WTC11 (cell line): Measurements from ENCODE around the gene NXN. TPM values are rescaled to one million over a fixed set of nuclear protein-coding genes. Genes with fewer than 3 reads are reported as not detected.

Source experiments
- ATAC-seq: fragments of 200-7000 bp; cut with Tn5 transposase; 2 replicates; pipeline ENCODE4 v1.10.0; 2021; ENCODE audit warnings: mild to moderate bottlenecking, moderate library complexity
- CTCF ChIA-PET: fragments of 300-600 bp; sonication (Branson Sonifier 250); formaldehyde crosslinking; loops from one replicate; lab custom pipeline; 2021; ENCODE audit warnings: antibody characterized with exemption; lab: Charles Lee
- POLR2A ChIA-PET: fragments of 350-600 bp; sonication (Branson Sonifier 250); formaldehyde crosslinking; loops from one replicate; lab custom pipeline; 2021; ENCODE audit warnings: antibody characterized with exemption; lab: Charles Lee
- DNase-seq: peaks from one replicate; pipeline ENCODE4 v3.0.0; 2021; ENCODE audit warnings: low spot score
- H3K27ac Mint-ChIP-seq: 2 replicates; pipeline ENCODE4 v1.8.0; 2021; ENCODE audit warnings: mixed read lengths
- H3K27me3 Mint-ChIP-seq: 2 replicates; pipeline ENCODE4 v1.8.0; 2021; ENCODE audit warnings: low read depth, mild to moderate bottlenecking, moderate library complexity, mixed read lengths
- H3K36me3 Mint-ChIP-seq: 2 replicates; pipeline ENCODE4 v1.8.0; 2021; ENCODE audit warnings: mixed read lengths
- H3K4me1 Mint-ChIP-seq: 2 replicates; pipeline ENCODE4 v1.8.0; 2022; ENCODE audit warnings: mixed read lengths
- H3K4me3 Mint-ChIP-seq: 2 replicates; pipeline ENCODE4 v1.8.0; 2021; ENCODE audit warnings: mild to moderate bottlenecking, moderate library complexity, mixed read lengths
- H3K9me3 Mint-ChIP-seq: 2 replicates; pipeline ENCODE4 v1.8.0; 2021; ENCODE audit warnings: mixed read lengths
- ATF1 ChIP-seq: sonication (generic); formaldehyde crosslinking; IDR thresholded peaks from 2 replicates; pipeline ENCODE4 v1.8.1; 2023; ENCODE audit warnings: mild to moderate bottlenecking, moderate library complexity, missing genetic modification reagents
- GTF2I ChIP-seq: fragments of 250-450 bp; sonication (Bioruptor Pico); conservative IDR thresholded peaks from 2 replicates; pipeline ENCODE4 v1.4.0; 2021; ENCODE audit warnings: mild to moderate bottlenecking
- JAZF1 ChIP-seq: fragments of 250-450 bp; sonication (Bioruptor Pico); IDR thresholded peaks from 2 replicates; pipeline ENCODE4 v1.9.0; 2021; ENCODE audit warnings: moderate library complexity, mild to moderate bottlenecking, inconsistent platforms
- JUN ChIP-seq: sonication (generic); formaldehyde crosslinking; IDR thresholded peaks from 2 replicates; pipeline ENCODE4 v1.8.0; 2023; ENCODE audit warnings: mild to moderate bottlenecking, missing genetic modification reagents
- MXD4 ChIP-seq: fragments of 250-450 bp; sonication (Bioruptor Pico); IDR thresholded peaks from 2 replicates; pipeline ENCODE4 v1.8.0; 2021; ENCODE audit warnings: mild to moderate bottlenecking, moderate library complexity, borderline replicate concordance
- MYBL2 ChIP-seq: sonication (generic); formaldehyde crosslinking; IDR thresholded peaks from 2 replicates; pipeline ENCODE4 v1.8.1; 2023; ENCODE audit warnings: mild to moderate bottlenecking, moderate library complexity, missing genetic modification reagents
- SMAD4 ChIP-seq: sonication (generic); formaldehyde crosslinking; IDR thresholded peaks from 2 replicates; pipeline ENCODE4 v1.8.0; 2022; ENCODE audit warnings: mild to moderate bottlenecking, missing genetic modification reagents
- TCF7 ChIP-seq: sonication (generic); formaldehyde crosslinking; IDR thresholded peaks from 2 replicates; pipeline ENCODE4 v1.8.0; 2022; ENCODE audit warnings: mild to moderate bottlenecking, low read depth, missing genetic modification reagents, moderate library complexity
- TP53 ChIP-seq: sonication (generic); formaldehyde crosslinking; IDR thresholded peaks from 2 replicates; pipeline ENCODE4 v1.8.1; 2023; ENCODE audit warnings: mild to moderate bottlenecking, missing genetic modification reagents
- ZNF138 ChIP-seq: sonication (generic); formaldehyde crosslinking; conservative IDR thresholded peaks from 2 replicates; pipeline ENCODE4 v1.8.1; 2022; ENCODE audit warnings: mild to moderate bottlenecking, moderate library complexity, missing genetic modification reagents
- ZNF219 ChIP-seq: sonication (generic); formaldehyde crosslinking; IDR thresholded peaks from 2 replicates; pipeline ENCODE4 v1.8.0; 2023; ENCODE audit warnings: missing genetic modification reagents, mild to moderate bottlenecking, borderline replicate concordance
- ZNF232 ChIP-seq: sonication (generic); formaldehyde crosslinking; IDR thresholded peaks from 2 replicates; pipeline ENCODE4 v1.8.0; 2022; ENCODE audit warnings: mild to moderate bottlenecking, missing genetic modification reagents
- ZNF263 ChIP-seq: sonication (generic); formaldehyde crosslinking; IDR thresholded peaks from 2 replicates; pipeline ENCODE4 v1.8.1; 2022; ENCODE audit warnings: low read depth, mild to moderate bottlenecking, moderate library complexity, missing genetic modification reagents
- ZNF396 ChIP-seq: fragments of 250-450 bp; sonication (Bioruptor Pico); IDR thresholded peaks from 2 replicates; pipeline ENCODE4 v1.8.0; 2021; ENCODE audit warnings: mild to moderate bottlenecking, moderate library complexity, borderline replicate concordance
- total RNA-seq: library from RNA; stranded (reverse); gene quantifications from 3 replicates; pipeline ENCODE4 v1.2.3, GENCODE V29; 2021
- TF ChIP-seq, protein P1 (sequence below): fragments of 250-450 bp; sonication (Bioruptor Pico); IDR thresholded peaks from 2 replicates; pipeline ENCODE4 v1.9.0; 2021; ENCODE audit warnings: mild to moderate bottlenecking
- TF ChIP-seq, protein P2 (sequence below): sonication (generic); formaldehyde crosslinking; IDR thresholded peaks from 2 replicates; pipeline ENCODE4 v1.8.1; 2023; ENCODE audit warnings: mild to moderate bottlenecking, missing genetic modification reagents, moderate library complexity
- TF ChIP-seq, protein P3 (sequence below): fragments of 250-450 bp; sonication (Bioruptor Pico); IDR thresholded peaks from 2 replicates; pipeline ENCODE4 v1.9.0; 2021; ENCODE audit warnings: mild to moderate bottlenecking
- TF ChIP-seq, protein P4 (sequence below): sonication (generic); formaldehyde crosslinking; IDR thresholded peaks from 2 replicates; pipeline ENCODE4 v1.8.1; 2023; ENCODE audit warnings: mild to moderate bottlenecking, missing genetic modification reagents
- TF ChIP-seq, protein P5 (sequence below): fragments of 250-450 bp; sonication (Bioruptor Pico); IDR thresholded peaks from 2 replicates; pipeline ENCODE4 v1.8.0; 2021; ENCODE audit warnings: mild to moderate bottlenecking
- TF ChIP-seq, protein P6 (sequence below): sonication (generic); formaldehyde crosslinking; IDR thresholded peaks from 2 replicates; pipeline ENCODE4 v1.8.0; 2023; ENCODE audit warnings: missing genetic modification reagents
- TF ChIP-seq, protein P7 (sequence below): sonication (generic); formaldehyde crosslinking; conservative IDR thresholded peaks from 2 replicates; pipeline ENCODE4 v1.8.1; 2022; ENCODE audit warnings: mild to moderate bottlenecking, missing genetic modification reagents
- TF ChIP-seq, protein P8 (sequence below): sonication (generic); formaldehyde crosslinking; IDR thresholded peaks from 2 replicates; pipeline ENCODE4 v1.8.0; 2022; ENCODE audit warnings: missing genetic modification reagents
- TF ChIP-seq, protein P9 (sequence below): sonication (generic); formaldehyde crosslinking; IDR thresholded peaks from 2 replicates; pipeline ENCODE4 v1.8.0; 2022; ENCODE audit warnings: mild to moderate bottlenecking, missing genetic modification reagents

Gene NXN
- total RNA-seq, 1 experiment from 2014 or later, result 96.8 TPM

DNA sequence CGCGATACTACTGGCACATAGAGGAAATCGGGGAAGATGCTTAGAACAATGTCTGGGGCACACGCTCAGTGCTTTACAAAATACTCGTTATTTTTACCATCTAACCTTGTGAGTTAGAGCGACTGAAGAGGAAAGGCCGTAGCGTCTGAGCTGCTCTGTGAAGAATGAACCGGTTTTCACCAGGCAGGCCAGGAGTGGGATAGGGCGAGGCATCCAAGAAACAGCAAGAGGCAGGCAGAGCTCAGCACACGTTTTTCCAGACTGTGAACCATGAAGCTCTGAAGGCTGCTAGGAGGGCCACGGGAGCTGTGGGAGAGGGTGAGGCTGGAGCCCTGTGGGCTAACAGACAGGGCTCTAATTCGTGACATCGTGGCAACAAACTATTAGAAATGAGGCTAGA lies 101.9 kb downstream of the NXN start:
- no peak overlapping the region for H3K4me3 Mint-ChIP-seq
- POLR2A ChIA-PET, result no interaction called here
- peak overlapping the region; percentile 95 for H3K27ac Mint-ChIP-seq
- DNase-seq, result no peak
- H3K27me3 Mint-ChIP-seq, result no peaks in the 10 kb centered on the region
- H3K4me1 Mint-ChIP-seq, result peaks cover 50% of the 10 kb centered on the region
- no peaks in the 10 kb centered on the region for H3K36me3 Mint-ChIP-seq
- TF ChIP-seq ZNF219 (CRISPR knock-in tag) (no peak), JAZF1 (CRISPR knock-in tag) (no peak), TP53 (no peak), MYBL2 (no peak), TCF7 (CRISPR knock-in tag) (no peak), ZNF396 (CRISPR knock-in tag) (no peak), ZNF138 (CRISPR knock-in tag) (no peak), GTF2I (no peak), MXD4 (CRISPR knock-in tag) (no peak), SMAD4 (CRISPR knock-in tag) (no peak), JUN (CRISPR knock-in tag) (no peak), ZNF232 (CRISPR knock-in tag) (no peak)
- TF ChIP-seq, protein P1, sequence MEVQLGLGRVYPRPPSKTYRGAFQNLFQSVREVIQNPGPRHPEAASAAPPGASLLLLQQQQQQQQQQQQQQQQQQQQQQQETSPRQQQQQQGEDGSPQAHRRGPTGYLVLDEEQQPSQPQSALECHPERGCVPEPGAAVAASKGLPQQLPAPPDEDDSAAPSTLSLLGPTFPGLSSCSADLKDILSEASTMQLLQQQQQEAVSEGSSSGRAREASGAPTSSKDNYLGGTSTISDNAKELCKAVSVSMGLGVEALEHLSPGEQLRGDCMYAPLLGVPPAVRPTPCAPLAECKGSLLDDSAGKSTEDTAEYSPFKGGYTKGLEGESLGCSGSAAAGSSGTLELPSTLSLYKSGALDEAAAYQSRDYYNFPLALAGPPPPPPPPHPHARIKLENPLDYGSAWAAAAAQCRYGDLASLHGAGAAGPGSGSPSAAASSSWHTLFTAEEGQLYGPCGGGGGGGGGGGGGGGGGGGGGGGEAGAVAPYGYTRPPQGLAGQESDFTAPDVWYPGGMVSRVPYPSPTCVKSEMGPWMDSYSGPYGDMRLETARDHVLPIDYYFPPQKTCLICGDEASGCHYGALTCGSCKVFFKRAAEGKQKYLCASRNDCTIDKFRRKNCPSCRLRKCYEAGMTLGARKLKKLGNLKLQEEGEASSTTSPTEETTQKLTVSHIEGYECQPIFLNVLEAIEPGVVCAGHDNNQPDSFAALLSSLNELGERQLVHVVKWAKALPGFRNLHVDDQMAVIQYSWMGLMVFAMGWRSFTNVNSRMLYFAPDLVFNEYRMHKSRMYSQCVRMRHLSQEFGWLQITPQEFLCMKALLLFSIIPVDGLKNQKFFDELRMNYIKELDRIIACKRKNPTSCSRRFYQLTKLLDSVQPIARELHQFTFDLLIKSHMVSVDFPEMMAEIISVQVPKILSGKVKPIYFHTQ (CRISPR knock-in tag), result no peak
- TF ChIP-seq, protein P2, sequence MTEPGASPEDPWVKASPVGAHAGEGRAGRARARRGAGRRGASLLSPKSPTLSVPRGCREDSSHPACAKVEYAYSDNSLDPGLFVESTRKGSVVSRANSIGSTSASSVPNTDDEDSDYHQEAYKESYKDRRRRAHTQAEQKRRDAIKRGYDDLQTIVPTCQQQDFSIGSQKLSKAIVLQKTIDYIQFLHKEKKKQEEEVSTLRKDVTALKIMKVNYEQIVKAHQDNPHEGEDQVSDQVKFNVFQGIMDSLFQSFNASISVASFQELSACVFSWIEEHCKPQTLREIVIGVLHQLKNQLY, result no peak
- TF ChIP-seq, protein P3, sequence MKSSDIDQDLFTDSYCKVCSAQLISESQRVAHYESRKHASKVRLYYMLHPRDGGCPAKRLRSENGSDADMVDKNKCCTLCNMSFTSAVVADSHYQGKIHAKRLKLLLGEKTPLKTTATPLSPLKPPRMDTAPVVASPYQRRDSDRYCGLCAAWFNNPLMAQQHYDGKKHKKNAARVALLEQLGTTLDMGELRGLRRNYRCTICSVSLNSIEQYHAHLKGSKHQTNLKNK, result no peak
- TF ChIP-seq, protein P4, sequence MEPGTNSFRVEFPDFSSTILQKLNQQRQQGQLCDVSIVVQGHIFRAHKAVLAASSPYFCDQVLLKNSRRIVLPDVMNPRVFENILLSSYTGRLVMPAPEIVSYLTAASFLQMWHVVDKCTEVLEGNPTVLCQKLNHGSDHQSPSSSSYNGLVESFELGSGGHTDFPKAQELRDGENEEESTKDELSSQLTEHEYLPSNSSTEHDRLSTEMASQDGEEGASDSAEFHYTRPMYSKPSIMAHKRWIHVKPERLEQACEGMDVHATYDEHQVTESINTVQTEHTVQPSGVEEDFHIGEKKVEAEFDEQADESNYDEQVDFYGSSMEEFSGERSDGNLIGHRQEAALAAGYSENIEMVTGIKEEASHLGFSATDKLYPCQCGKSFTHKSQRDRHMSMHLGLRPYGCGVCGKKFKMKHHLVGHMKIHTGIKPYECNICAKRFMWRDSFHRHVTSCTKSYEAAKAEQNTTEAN (CRISPR knock-in tag), result no peak
- TF ChIP-seq, protein P5, sequence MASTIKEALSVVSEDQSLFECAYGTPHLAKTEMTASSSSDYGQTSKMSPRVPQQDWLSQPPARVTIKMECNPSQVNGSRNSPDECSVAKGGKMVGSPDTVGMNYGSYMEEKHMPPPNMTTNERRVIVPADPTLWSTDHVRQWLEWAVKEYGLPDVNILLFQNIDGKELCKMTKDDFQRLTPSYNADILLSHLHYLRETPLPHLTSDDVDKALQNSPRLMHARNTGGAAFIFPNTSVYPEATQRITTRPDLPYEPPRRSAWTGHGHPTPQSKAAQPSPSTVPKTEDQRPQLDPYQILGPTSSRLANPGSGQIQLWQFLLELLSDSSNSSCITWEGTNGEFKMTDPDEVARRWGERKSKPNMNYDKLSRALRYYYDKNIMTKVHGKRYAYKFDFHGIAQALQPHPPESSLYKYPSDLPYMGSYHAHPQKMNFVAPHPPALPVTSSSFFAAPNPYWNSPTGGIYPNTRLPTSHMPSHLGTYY (CRISPR knock-in tag), result no peak
- TF ChIP-seq, protein P6, sequence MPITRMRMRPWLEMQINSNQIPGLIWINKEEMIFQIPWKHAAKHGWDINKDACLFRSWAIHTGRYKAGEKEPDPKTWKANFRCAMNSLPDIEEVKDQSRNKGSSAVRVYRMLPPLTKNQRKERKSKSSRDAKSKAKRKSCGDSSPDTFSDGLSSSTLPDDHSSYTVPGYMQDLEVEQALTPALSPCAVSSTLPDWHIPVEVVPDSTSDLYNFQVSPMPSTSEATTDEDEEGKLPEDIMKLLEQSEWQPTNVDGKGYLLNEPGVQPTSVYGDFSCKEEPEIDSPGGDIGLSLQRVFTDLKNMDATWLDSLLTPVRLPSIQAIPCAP, result no peak
- TF ChIP-seq, protein P7, sequence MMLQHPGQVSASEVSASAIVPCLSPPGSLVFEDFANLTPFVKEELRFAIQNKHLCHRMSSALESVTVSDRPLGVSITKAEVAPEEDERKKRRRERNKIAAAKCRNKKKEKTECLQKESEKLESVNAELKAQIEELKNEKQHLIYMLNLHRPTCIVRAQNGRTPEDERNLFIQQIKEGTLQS (CRISPR knock-in tag), result no peak
- CTCF ChIA-PET, result interaction anchor here (0.5 to 3.9 kb wide), 5 partner anchors 23 to 179 kb away, joined by 3 to 102 read pairs (median 3); partner anchors contain the start of gene NXN
- H3K9me3 Mint-ChIP-seq, result no peaks in the 10 kb centered on the region
- no peak for ATAC-seq

DNA sequence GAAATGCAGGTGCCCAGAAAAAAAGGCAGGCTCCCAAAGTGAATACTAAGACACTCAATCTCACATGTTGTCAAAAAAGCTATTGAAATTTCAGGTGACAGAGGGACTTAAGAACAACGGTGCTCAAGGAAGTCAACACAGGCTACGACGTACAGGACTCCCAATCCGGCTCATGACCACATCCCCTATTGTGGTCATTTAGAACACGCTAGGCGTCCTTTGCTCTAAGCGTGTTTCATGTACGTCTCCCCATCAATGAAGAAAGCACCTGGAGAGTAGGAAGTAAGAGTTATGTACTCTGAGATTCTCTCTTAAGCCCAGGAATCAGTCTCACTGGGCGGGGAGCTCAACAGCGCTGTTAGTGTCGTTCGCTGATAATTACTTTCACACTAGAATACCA lies 103.3 kb downstream of the NXN start:
- Mint-ChIP-seq H3K36me3 (peaks cover 3% of the 10 kb centered on the region), H3K4me1 (peaks cover 42% of the 10 kb centered on the region), H3K27me3 (no peaks in the 10 kb centered on the region), H3K9me3 (0 out of 2 replicates have a peak, but pooled peaks cover 3% of the 10 kb centered on the region), H3K4me3 (no peak overlapping the region), H3K27ac (peak overlapping the region; percentile 88; the same call in 1 of the 2 replicates)
- no peak for DNase-seq
- ChIA-PET CTCF (interaction anchor here (1.1 to 1.4 kb wide), 3 partner anchors 25 to 180 kb away, joined by 3 to 10 read pairs (median 3); partner anchors contain the start of gene NXN), POLR2A (interaction anchor here (0.9 kb wide), 1 partner anchor 104 kb away, joined by 3 read pairs; the partner anchor contains the start of gene NXN)
- no peak for ATAC-seq
- TF ChIP-seq ATF1 (CRISPR knock-in tag) (no peak), ZNF263 (CRISPR knock-in tag) (no peak), TCF7 (CRISPR knock-in tag) (no peak)
- TF ChIP-seq, protein P8, sequence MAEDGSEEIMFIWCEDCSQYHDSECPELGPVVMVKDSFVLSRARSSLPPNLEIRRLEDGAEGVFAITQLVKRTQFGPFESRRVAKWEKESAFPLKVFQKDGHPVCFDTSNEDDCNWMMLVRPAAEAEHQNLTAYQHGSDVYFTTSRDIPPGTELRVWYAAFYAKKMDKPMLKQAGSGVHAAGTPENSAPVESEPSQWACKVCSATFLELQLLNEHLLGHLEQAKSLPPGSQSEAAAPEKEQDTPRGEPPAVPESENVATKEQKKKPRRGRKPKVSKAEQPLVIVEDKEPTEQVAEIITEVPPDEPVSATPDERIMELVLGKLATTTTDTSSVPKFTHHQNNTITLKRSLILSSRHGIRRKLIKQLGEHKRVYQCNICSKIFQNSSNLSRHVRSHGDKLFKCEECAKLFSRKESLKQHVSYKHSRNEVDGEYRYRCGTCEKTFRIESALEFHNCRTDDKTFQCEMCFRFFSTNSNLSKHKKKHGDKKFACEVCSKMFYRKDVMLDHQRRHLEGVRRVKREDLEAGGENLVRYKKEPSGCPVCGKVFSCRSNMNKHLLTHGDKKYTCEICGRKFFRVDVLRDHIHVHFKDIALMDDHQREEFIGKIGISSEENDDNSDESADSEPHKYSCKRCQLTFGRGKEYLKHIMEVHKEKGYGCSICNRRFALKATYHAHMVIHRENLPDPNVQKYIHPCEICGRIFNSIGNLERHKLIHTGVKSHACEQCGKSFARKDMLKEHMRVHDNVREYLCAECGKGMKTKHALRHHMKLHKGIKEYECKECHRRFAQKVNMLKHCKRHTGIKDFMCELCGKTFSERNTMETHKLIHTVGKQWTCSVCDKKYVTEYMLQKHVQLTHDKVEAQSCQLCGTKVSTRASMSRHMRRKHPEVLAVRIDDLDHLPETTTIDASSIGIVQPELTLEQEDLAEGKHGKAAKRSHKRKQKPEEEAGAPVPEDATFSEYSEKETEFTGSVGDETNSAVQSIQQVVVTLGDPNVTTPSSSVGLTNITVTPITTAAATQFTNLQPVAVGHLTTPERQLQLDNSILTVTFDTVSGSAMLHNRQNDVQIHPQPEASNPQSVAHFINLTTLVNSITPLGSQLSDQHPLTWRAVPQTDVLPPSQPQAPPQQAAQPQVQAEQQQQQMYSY (CRISPR knock-in tag), result no peak
- TF ChIP-seq, protein P9, sequence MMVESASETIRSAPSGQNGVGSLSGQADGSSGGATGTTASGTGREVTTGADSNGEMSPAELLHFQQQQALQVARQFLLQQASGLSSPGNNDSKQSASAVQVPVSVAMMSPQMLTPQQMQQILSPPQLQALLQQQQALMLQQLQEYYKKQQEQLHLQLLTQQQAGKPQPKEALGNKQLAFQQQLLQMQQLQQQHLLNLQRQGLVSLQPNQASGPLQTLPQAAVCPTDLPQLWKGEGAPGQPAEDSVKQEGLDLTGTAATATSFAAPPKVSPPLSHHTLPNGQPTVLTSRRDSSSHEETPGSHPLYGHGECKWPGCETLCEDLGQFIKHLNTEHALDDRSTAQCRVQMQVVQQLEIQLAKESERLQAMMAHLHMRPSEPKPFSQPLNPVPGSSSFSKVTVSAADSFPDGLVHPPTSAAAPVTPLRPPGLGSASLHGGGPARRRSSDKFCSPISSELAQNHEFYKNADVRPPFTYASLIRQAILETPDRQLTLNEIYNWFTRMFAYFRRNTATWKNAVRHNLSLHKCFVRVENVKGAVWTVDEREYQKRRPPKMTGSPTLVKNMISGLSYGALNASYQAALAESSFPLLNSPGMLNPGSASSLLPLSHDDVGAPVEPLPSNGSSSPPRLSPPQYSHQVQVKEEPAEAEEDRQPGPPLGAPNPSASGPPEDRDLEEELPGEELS (CRISPR knock-in tag), result no peak
